ENCODE results near the gene AASS. TPM values are rescaled to one million over a fixed set of nuclear protein-coding genes. Genes with fewer than 3 reads are reported as not detected.

The AASS gene
- total RNA-seq, 4 donors from 2014 or later, result 3.0 to 19.1 (median 9.6) TPM

DNA sequence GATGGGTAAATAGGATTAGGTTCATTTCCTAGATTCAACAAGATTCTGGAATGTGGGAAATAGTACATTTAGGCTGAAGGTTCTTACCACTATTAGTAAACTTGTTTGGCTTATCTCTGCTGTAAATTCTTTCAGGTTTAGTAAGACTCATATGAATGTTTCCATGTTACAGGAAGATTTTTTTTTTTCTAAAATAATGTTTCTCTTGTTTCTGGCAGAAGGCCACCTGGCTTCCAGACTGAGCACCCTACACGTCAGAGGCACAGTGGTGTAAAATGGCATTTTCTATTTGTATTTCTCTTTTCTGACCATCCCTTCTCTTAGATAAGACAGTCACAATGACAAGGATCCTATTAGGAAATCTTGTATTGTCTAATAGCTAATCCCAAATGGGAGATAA is 22.7 kb upstream of the AASS start:
- in situ Hi-C loops (cut with MboI; ENCODE audit: low pct_ligation_motif_present in 1 of 4, low pct_unique_long_range_greater_than_20kb in 1 of 4, low sequenced_read_pairs in 3 of 4), result no loop called here

DNA sequence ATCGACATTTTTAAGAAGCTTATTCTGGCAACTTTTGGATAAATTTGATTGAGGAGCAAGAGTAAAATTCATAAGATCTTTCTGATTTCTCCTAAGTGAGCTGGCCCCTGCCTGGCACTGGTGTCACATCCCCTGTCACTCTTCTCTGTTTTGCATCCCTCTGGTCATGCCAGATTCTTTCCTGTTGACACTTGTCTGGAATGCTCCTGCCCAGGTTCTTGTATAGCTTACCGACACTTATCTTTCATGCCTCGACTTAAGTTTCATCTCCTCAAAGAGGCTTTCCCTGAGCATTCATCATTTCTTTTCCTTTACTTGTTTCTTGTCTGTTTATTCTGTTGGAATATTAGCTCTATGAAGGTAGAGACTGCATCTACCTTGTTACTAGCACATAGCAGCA is 22.2 kb upstream of the AASS start:
- 86 to 88% methylated on average over 3 of the region's 3 CpGs for WGBS, 2 donors (ENCODE audit: low coverage in 1 of 2)
- H3K36me3 ChIP-seq, result no peaks in the 10 kb centered on the region
- intact Hi-C loops (cut with DNase I; ENCODE audit: low total_unique reads), result no loop called here
- DNase-seq, result no peak
- no peaks in the 10 kb centered on the region for H3K27me3 ChIP-seq
- no peak overlapping the region for H3K4me3 ChIP-seq
- no peak overlapping the region for H3K27ac ChIP-seq
- no peaks in the 10 kb centered on the region for H3K4me1 ChIP-seq
- TF ChIP-seq EP300 (IDR thresholded peaks at IDR 0.05; ENCODE audit: low read depth) (no peak), POLR2A (IDR thresholded peaks at IDR 0.05) (no peak), POLR2AphosphoS5 (IDR thresholded peaks at IDR 0.05) (no peak)
- TF ChIP-seq, protein P1, sequence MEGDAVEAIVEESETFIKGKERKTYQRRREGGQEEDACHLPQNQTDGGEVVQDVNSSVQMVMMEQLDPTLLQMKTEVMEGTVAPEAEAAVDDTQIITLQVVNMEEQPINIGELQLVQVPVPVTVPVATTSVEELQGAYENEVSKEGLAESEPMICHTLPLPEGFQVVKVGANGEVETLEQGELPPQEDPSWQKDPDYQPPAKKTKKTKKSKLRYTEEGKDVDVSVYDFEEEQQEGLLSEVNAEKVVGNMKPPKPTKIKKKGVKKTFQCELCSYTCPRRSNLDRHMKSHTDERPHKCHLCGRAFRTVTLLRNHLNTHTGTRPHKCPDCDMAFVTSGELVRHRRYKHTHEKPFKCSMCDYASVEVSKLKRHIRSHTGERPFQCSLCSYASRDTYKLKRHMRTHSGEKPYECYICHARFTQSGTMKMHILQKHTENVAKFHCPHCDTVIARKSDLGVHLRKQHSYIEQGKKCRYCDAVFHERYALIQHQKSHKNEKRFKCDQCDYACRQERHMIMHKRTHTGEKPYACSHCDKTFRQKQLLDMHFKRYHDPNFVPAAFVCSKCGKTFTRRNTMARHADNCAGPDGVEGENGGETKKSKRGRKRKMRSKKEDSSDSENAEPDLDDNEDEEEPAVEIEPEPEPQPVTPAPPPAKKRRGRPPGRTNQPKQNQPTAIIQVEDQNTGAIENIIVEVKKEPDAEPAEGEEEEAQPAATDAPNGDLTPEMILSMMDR (IDR thresholded peaks at IDR 0.05), result no peak
- no peaks in the 10 kb centered on the region for H3K9me3 ChIP-seq
- in situ Hi-C loops (cut with MboI; ENCODE audit: low pct_ligation_motif_present in 1 of 4, low pct_unique_long_range_greater_than_20kb in 1 of 4, low sequenced_read_pairs in 3 of 4), result no loop called here

More for the DNA sequence above, 22.7 kb upstream of the AASS start:
- WGBS, 2 donors (ENCODE audit: low coverage in 1 of 2), result 18 to 29% methylated on average over 1 of the region's 1 CpG
- no peak for DNase-seq
- H3K4me3 ChIP-seq, result no peak overlapping the region
- intact Hi-C loops (cut with DNase I; ENCODE audit: low total_unique reads), result no loop called here
- H3K36me3 ChIP-seq, result no peaks in the 10 kb centered on the region
- H3K4me1 ChIP-seq, result no peaks in the 10 kb centered on the region
- H3K27ac ChIP-seq, result no peak overlapping the region
- H3K27me3 ChIP-seq, result no peaks in the 10 kb centered on the region
- TF ChIP-seq, protein P1 (IDR thresholded peaks at IDR 0.05), result no peak
- no peak for TF ChIP-seq POLR2A (IDR thresholded peaks at IDR 0.05)
- no peaks in the 10 kb centered on the region for H3K9me3 ChIP-seq

DNA sequence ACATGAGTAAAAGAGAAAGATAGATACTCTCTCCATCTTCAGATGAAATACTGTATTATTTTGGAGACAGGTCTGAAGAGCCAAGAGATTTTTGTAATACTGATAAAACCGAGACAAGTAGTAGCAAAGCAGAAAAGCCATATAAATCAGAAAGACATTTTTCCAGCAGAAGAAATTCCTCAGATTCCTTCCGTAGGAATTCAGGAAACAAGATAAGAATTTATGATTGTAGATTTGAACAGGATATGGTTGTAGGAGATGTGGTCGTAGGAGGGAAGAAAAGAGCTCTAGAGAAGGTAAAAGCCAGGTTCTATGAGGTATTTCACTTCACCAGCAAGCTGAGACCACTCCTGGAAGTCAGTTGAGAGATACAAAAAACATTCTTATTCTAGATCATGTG is 17.6 kb upstream of the AASS start:
- intact Hi-C loops (cut with DNase I; ENCODE audit: low total_unique reads), result no loop called here
- 4 to 20% methylated on average over 3 of the region's 3 CpGs for WGBS, 2 donors (ENCODE audit: low coverage in 1 of 2)
- Histone ChIP-seq H3K27me3 (no peaks in the 10 kb centered on the region), H3K4me1 (no peaks in the 10 kb centered on the region), H3K36me3 (no peaks in the 10 kb centered on the region), H3K9me3 (no peaks in the 10 kb centered on the region), H3K27ac (no peak overlapping the region), H3K4me3 (no peak overlapping the region)
- no peak for TF ChIP-seq POLR2AphosphoS5 (IDR thresholded peaks at IDR 0.05)
- TF ChIP-seq, protein P1 (IDR thresholded peaks at IDR 0.05), result no peak
- TF ChIP-seq EP300 (IDR thresholded peaks at IDR 0.05; ENCODE audit: low read depth), result no peak
- TF ChIP-seq POLR2A (IDR thresholded peaks at IDR 0.05), result no peak
- no peak for DNase-seq
- in situ Hi-C loops (cut with MboI; ENCODE audit: low pct_ligation_motif_present in 1 of 4, low pct_unique_long_range_greater_than_20kb in 1 of 4, low sequenced_read_pairs in 3 of 4), result no loop called here

DNA sequence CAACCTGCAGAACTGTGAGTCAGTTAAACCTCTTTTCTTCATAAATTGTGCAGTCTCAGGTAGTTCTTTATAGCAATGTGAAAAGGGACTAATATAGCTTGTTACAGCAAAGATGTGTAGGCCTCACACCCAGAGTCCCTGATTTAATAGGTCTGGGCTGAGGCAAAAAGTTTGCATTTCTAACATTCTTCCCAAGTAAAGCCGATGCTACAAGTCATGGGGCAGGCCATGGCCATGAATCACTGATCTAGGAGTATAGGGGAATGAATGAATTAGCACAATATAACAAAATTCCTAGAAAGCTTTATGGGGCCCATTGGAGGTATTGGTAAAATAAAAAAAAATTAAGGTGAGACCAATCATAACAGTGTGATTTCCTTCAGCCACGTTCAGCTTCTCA is 11.5 kb upstream of the AASS start:
- WGBS, 2 donors (ENCODE audit: low coverage in 1 of 2), result 48 to 63% methylated on average over 2 of the region's 2 CpGs

More for the DNA sequence above, 11.5 kb upstream of the AASS start:
- Histone ChIP-seq H3K4me1 (no peaks in the 10 kb centered on the region), H3K27me3 (no peaks in the 10 kb centered on the region), H3K36me3 (no peaks in the 10 kb centered on the region), H3K9me3 (no peaks in the 10 kb centered on the region), H3K27ac (no peak overlapping the region), H3K4me3 (no peak overlapping the region)
- no peak for DNase-seq
- intact Hi-C loops (cut with DNase I; ENCODE audit: low total_unique reads) (no loop called here), in situ Hi-C loops (cut with MboI; ENCODE audit: low pct_ligation_motif_present in 1 of 4, low pct_unique_long_range_greater_than_20kb in 1 of 4, low sequenced_read_pairs in 3 of 4) (no loop called here)
- TF ChIP-seq POLR2AphosphoS5 (IDR thresholded peaks at IDR 0.05) (no peak), POLR2A (IDR thresholded peaks at IDR 0.05) (no peak), EP300 (IDR thresholded peaks at IDR 0.05; ENCODE audit: low read depth) (no peak)
- TF ChIP-seq, protein P1 (IDR thresholded peaks at IDR 0.05), result no peak
